Lower lobe of right lung (tissue), 2 donors: ENCODE measurements around the gene POU6F1. TPM values are rescaled to one million over a fixed set of nuclear protein-coding genes. Genes with fewer than 3 reads are reported as not detected.
"Not testable (repeated sequence)": the region's sequence is repeated elsewhere in the genome, so short reads cannot be mapped to it uniquely, and the experiment has no call there.

Experiments used
- ATAC-seq, 2 donors: fragments of 200-7000 bp; cut with Tn5 transposase; one replicate each; pipeline ENCODE4 v1.9.1; 2020 to 2022; ENCODE audit warnings: mild to moderate bottlenecking in 2 of 2, moderate library complexity in 2 of 2
- DNase-seq: peaks from one replicate; pipeline ENCODE4 v3.0.0-alpha.2; 2020
- H3K27ac ChIP-seq: fragments of 200-600 bp; one replicate; pipeline ENCODE4 v1.8.0; 2022
- H3K27me3 ChIP-seq: fragments of 200-600 bp; one replicate; pipeline ENCODE4 v1.8.0; 2022; ENCODE audit warnings: low read depth
- H3K36me3 ChIP-seq: fragments of 200-600 bp; one replicate; pipeline ENCODE4 v1.8.0; 2022; ENCODE audit warnings: mild to moderate bottlenecking
- H3K4me1 ChIP-seq: fragments of 200-600 bp; one replicate; pipeline ENCODE4 v1.8.0; 2022
- H3K4me3 ChIP-seq: fragments of 200-600 bp; one replicate; pipeline ENCODE4 v1.8.0; 2022; ENCODE audit warnings: mild to moderate bottlenecking
- H3K9me3 ChIP-seq: fragments of 200-600 bp; one replicate; pipeline ENCODE4 v1.8.0; 2022
- intact Hi-C: fragments of 100-400 bp; cut with DNase I; formaldehyde crosslinking; loops from one replicate; pipeline ENCODE4 v1.11.0; 2022
- total RNA-seq: library from RNA; stranded (reverse); fragmentation: NEBNext Ultra II Directional; extraction: Animal tissue kit (Norgen Biotek cat#: 25700); gene quantifications from one replicate; pipeline ENCODE4 v1.2.1, GENCODE V29; 2021
- TF ChIP-seq, protein P1 (sequence below): fragments of 200-600 bp; IDR thresholded peaks from one replicate; pipeline ENCODE4 v1.8.0; 2022; ENCODE audit warnings: antibody characterized with exemption, mild to moderate bottlenecking
- donor health status: DM: no; HTN: yes; CAD: no; lungs with severe emphysema.

Gene POU6F1
- total RNA-seq, 1 donor from 2014 or later = 13.5 TPM

DNA sequence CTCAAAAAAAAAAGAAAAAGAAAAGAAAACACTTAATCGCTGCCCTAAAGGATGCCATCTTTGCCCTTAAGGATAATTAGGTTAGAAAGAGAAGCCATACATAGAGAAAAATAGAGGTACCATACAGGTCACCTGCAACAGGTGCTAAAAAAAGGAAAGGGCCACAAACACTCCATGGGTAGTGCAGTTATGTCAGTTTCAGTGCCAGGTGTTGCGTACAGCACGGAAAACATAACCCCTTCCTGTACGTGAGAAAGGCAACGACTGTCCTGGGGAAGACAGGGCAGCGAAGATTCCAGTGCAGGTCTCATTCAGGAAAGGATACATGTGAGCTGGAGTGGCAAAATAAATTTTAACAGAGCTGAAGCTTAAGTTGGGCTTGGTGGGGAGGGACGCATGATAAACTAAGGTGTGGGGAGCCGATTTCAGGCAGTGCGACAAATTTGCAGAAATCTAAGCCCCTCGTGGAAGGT is 20.2 kb upstream of the POU6F1 start:
- Histone ChIP-seq H3K27me3 (no peaks in the 10 kb centered on the region), H3K36me3 (peaks cover 30% of the 10 kb centered on the region), H3K9me3 (no peaks in the 10 kb centered on the region), H3K27ac (peak overlapping the region; percentile 100), H3K4me1 (peaks cover 41% of the 10 kb centered on the region), H3K4me3 (peak overlapping the region; percentile 96)
- intact Hi-C loops = no loop called here
- DNase-seq (no peak), ATAC-seq (peak; percentile 22 to 37)
- TF ChIP-seq, protein P1, sequence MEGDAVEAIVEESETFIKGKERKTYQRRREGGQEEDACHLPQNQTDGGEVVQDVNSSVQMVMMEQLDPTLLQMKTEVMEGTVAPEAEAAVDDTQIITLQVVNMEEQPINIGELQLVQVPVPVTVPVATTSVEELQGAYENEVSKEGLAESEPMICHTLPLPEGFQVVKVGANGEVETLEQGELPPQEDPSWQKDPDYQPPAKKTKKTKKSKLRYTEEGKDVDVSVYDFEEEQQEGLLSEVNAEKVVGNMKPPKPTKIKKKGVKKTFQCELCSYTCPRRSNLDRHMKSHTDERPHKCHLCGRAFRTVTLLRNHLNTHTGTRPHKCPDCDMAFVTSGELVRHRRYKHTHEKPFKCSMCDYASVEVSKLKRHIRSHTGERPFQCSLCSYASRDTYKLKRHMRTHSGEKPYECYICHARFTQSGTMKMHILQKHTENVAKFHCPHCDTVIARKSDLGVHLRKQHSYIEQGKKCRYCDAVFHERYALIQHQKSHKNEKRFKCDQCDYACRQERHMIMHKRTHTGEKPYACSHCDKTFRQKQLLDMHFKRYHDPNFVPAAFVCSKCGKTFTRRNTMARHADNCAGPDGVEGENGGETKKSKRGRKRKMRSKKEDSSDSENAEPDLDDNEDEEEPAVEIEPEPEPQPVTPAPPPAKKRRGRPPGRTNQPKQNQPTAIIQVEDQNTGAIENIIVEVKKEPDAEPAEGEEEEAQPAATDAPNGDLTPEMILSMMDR = no peak

DNA sequence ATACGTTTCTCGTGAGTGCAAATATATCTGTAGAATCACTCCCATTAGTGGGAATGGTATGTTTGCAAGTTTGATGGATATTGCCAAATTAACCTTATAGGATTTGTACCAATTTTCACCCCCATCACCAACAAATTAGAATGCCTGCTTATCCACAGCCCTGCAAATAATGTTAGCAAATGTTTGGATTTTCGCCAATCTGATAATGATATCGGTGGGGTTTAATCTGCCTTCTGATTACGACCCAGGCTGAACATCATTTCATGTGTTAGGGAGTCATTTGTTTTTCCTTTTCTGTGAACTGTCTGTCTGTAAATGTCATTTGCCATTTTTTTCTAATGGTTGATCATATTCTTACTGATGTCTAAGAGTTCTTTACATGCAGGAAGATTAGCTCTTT is 16.7 kb upstream of the POU6F1 start:
- H3K4me3 ChIP-seq = no peak overlapping the region
- H3K4me1 ChIP-seq = peaks cover 5% of the 10 kb centered on the region
- no peak for DNase-seq
- TF ChIP-seq, protein P1 = no peak
- intact Hi-C loops = no loop called here
- H3K27me3 ChIP-seq = no peaks in the 10 kb centered on the region
- ATAC-seq = no peak
- H3K27ac ChIP-seq = no peak overlapping the region
- no peaks in the 10 kb centered on the region for H3K36me3 ChIP-seq
- no peaks in the 10 kb centered on the region for H3K9me3 ChIP-seq

DNA sequence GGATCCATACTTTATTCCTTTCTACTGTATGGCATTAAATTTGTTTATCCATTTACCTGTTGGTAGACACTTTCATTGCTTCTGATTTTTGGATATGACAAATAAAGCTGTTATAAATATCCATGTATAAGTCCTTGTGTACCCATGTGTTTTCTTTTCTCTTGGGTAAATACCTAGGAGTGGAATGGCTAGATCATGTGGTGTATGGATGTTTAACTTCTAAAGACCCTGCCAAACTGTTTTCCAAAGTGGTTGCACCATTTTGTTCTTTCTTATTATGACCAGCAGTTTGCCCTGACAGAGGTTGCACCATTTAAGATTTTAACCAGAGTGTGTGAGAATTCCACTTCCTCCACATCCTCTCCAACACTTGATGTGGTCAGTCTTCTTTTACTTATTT is 14.8 kb upstream of the POU6F1 start:
- TF ChIP-seq, protein P1 = no peak
- H3K4me3 ChIP-seq = no peak overlapping the region
- DNase-seq (no peak), ATAC-seq (no peak)
- H3K27ac ChIP-seq = no peak overlapping the region
- H3K27me3 ChIP-seq = no peaks in the 10 kb centered on the region
- no peaks in the 10 kb centered on the region for H3K36me3 ChIP-seq
- H3K9me3 ChIP-seq = no peaks in the 10 kb centered on the region
- no peaks in the 10 kb centered on the region for H3K4me1 ChIP-seq
- intact Hi-C loops = no loop called here

DNA sequence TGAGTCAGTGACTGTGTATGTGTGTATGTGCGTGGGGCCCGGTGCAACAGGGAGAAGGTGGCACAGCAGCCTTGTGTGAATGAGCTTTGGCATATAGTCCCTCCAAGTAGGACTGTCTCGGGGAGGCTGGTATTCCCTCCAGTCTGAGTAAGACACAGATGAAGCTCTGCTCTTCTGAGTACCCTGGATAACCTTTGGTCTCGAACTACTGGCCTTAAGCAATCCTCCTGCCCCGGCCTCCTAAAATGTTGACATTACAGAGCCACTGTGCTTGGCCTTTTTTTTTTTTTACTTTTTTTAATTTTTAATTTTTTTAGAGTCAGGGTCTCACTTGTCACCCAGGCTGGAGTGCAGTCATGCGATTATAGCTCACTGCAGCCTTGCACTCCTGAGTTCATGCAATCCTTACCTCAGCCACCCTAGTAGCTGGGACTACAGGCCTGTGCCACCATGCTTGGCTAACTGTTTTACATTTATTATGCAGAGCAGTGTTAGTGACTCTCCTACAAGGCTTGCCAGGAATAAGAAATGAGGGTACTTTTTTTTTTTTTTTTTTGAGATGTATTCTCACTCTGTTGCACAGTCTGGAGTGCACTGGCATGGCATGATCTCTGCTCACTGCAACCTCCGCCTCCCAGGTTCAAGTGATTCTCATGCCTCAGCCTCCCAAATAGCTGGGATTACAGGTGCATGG is 11.4 kb upstream of the POU6F1 start:
- Histone ChIP-seq H3K27me3 (no peaks in the 10 kb centered on the region), H3K4me1 (no peaks in the 10 kb centered on the region), H3K36me3 (no peaks in the 10 kb centered on the region), H3K27ac (no peak overlapping the region), H3K9me3 (no peaks in the 10 kb centered on the region), H3K4me3 (no peak overlapping the region)
- no peak for ATAC-seq
- TF ChIP-seq, protein P1 = no peak
- intact Hi-C loops = no loop called here
- DNase-seq = no peak

DNA sequence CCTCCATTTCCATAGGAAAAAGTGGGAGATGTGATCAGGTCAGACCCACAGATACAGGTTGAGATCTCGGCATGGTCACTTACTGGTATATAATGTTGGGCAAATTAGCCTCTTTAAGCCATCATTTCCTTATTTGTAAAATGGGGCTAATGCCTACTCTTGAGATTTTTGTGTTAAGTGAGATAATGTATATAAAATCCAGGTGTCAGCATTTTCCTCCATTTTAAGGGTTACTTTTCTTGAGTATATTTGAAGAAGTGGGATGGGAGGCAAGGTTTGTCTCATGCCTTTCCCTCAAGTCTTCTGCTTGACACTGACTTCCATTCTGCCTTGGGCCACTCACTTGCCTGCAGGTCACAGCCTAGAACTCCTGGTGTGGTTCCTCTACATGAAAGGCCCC is 10.1 kb upstream of the POU6F1 start:
- intact Hi-C loops = no loop called here
- Histone ChIP-seq H3K36me3 (no peaks in the 10 kb centered on the region), H3K27ac (no peak overlapping the region), H3K4me3 (no peak overlapping the region), H3K9me3 (no peaks in the 10 kb centered on the region), H3K4me1 (no peaks in the 10 kb centered on the region), H3K27me3 (no peaks in the 10 kb centered on the region)
- TF ChIP-seq, protein P1 = no peak
- ATAC-seq (no peak), DNase-seq (no peak)

DNA sequence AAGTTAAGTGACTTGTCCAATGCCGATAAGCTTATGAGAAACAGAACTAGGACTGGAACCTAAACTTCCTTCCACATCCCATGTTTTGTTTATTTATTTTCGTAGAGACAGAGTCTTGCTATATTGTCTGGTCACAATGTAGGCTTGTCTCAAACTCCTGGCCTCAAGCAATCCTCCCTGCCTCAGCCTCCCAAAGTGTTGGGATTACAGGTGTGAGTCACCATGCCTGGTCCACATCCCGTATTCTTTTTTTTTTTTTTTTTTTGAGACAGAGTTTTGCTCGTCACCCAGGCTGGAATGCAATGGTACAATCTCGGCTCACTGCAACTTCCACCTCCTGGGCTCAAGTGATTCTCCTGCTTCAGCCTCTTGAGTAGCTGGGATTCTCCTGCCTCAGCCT is 9.2 kb upstream of the POU6F1 start:
- H3K27me3 ChIP-seq, intact Hi-C loops, H3K27ac ChIP-seq, H3K9me3 ChIP-seq, H3K4me1 ChIP-seq, ATAC-seq, DNase-seq, H3K4me3 ChIP-seq, H3K36me3 ChIP-seq: not testable (repeated sequence)
